H1 (cell line): ENCODE data around the gene GNA12. TPM values are rescaled to one million over a fixed set of nuclear protein-coding genes. Genes with fewer than 3 reads are reported as not detected.

ENCODE experiments used
- BCL11A ChIP-seq, 2 experiments: IDR thresholded peaks; one replicate each; pipeline ENCODE4 v1.6.1; 2011; ENCODE audit warnings: low read depth in 2 of 2, low read length in 2 of 2, mild to moderate bottlenecking in 2 of 2
- CBX8 ChIP-seq: fragments of 300-800, 300-1000 bp; sonication (generic); IDR thresholded peaks from 2 replicates; pipeline ENCODE4 v1.7.1; 2016; ENCODE audit warnings: low read depth, low read length, borderline replicate concordance
- CHD7 ChIP-seq: fragments of 300-600 bp; sonication (generic); IDR thresholded peaks from 2 replicates; pipeline ENCODE4 v1.7.1; 2012; ENCODE audit warnings: low read length, moderate library complexity, mild to moderate bottlenecking, inconsistent platforms; ENCODE audit not compliant: insufficient replicate concordance
- CTBP2 ChIP-seq: IDR thresholded peaks from 2 replicates; pipeline ENCODE4 v1.7.0; 2011; ENCODE audit warnings: borderline replicate concordance, mild to moderate bottlenecking, moderate library complexity, mixed read lengths, low read length; ENCODE audit not compliant: insufficient read depth, insufficient read length
- JUN ChIP-seq: IDR thresholded peaks from 2 replicates; pipeline ENCODE4 v1.6.1; 2011; ENCODE audit warnings: low read depth, mild to moderate bottlenecking, improper control_type of control experiment, low read length
- KDM1A ChIP-seq: fragments of 200-600, 300-600 bp; sonication (generic); IDR thresholded peaks from 2 replicates; pipeline ENCODE4 v1.7.1; 2016; ENCODE audit warnings: mild to moderate bottlenecking, low read length, borderline replicate concordance
- NANOG ChIP-seq: IDR thresholded peaks from 2 replicates; pipeline ENCODE4 v1.6.1; 2011; ENCODE audit warnings: low read length, low read depth, mild to moderate bottlenecking, inconsistent platforms; ENCODE audit not compliant: insufficient read depth, poor library complexity, severe bottlenecking
- polyA plus RNA-seq, 7 experiments: library from polyadenylated mRNA; depleted of rRNA in 3 of 7; stranded (reverse) in 5 of 7; unstranded in 2 of 7; fragments of >200 nt in 5 of 7; fragments of 200-250 nt in 2 of 7; gene quantifications; 1 replicate in 5 of 7; 2 replicates in 1 of 7; 4 replicates in 1 of 7; pipeline versions ENCODE4 v1.2.1 to v1.2.3, GENCODE V29; 2011 to 2013; ENCODE audit warnings: missing spikeins in 2 of 7, mixed read lengths in 2 of 7
- total RNA-seq: library from RNA; stranded (reverse); fragmentation: NEBNext Ultra II Directional; extraction: Animal tissue kit (Norgen Biotek cat#: 25700); gene quantifications from 2 replicates; pipeline ENCODE4 v1.2.1, GENCODE V29; 2021

The GNA12 gene
- total and polyA plus RNA-seq, 2 of the 8 experiments (the other 6 are each of a cell fraction or from before 2014, with no cell fraction given) = 96.5 to 109 TPM

GRCh38 chr7:2807845-2808772 is 36.0 kb downstream of the GNA12 start (continued):
- TF ChIP-seq CHD7 (no peak), BCL11A (IDR thresholded peaks at IDR 0.05; ENCODE audit: low read depth in 2 of 2, low read length in 2 of 2) (no peak), CBX8 (no peak), JUN (no peak), KDM1A (no peak), NANOG (no peak), CTBP2 (no peak)
